PC-9 (cell line): ENCODE results near the gene UBE2C. TPM values are rescaled to one million over a fixed set of nuclear protein-coding genes. Genes with fewer than 3 reads are reported as not detected.

Experiments used
- BruUV-seq: library from RNA; stranded (reverse); fragments of 400-500 nt; replicated peaks from 2 replicates; lab custom pipeline; 2021; lab: Mats Ljungman, UMichigan
- CTCF ChIA-PET: fragments of 300-600 bp; sonication (Branson Sonifier 250); formaldehyde crosslinking; loops from one replicate; lab custom pipeline; 2022; ENCODE audit warnings: antibody characterized with exemption; lab: Charles Lee
- POLR2A ChIA-PET: fragments of 300-600 bp; sonication (Branson Sonifier 250); formaldehyde crosslinking; loops from one replicate; lab custom pipeline; 2022; ENCODE audit warnings: antibody characterized with exemption; ENCODE audit not compliant: unreplicated experiment; lab: Charles Lee
- DNase-seq, 2 experiments: peaks; one replicate each; pipeline versions ENCODE4 v3.0.0 to v3.0.0-alpha.2; 2015 to 2022; ENCODE audit warnings: mixed read lengths in 1 of 2
- H2AFZ ChIP-seq: fragments of 200-600 bp; sonication (generic); 2 replicates; pipeline ENCODE4 v1.8.1; 2017; ENCODE audit warnings: antibody characterized with exemption
- H3F3A ChIP-seq: fragments of 200-600 bp; sonication (generic); 2 replicates; pipeline ENCODE4 v1.8.1; 2017; ENCODE audit warnings: antibody characterized with exemption, mild to moderate bottlenecking, low read depth; ENCODE audit not compliant: insufficient read depth
- H3K27ac ChIP-seq: fragments of 200-600 bp; sonication (generic); 2 replicates; pipeline ENCODE4 v1.6.1; 2016; ENCODE audit warnings: mixed run types
- H3K27me3 ChIP-seq: fragments of 200-600 bp; sonication (generic); 2 replicates; pipeline ENCODE4 v1.6.1; 2016; ENCODE audit warnings: low read depth, mixed run types; ENCODE audit not compliant: insufficient read depth
- H3K36me3 ChIP-seq: fragments of 200-600 bp; sonication (generic); 2 replicates; pipeline ENCODE4 v1.6.1; 2016; ENCODE audit warnings: low read depth, mixed run types
- H3K4me1 ChIP-seq: fragments of 200-600 bp; sonication (generic); replicated peaks from 2 replicates; pipeline ENCODE4 v1.6.1; 2016; ENCODE audit warnings: mixed run types; ENCODE audit not compliant: insufficient read depth
- H3K4me2 ChIP-seq: fragments of 200-600 bp; sonication (generic); 2 replicates; pipeline ENCODE4 v1.6.1; 2017; ENCODE audit warnings: mixed run types
- H3K4me3 ChIP-seq: fragments of 200-600 bp; sonication (generic); 2 replicates; pipeline ENCODE4 v1.6.1; 2016; ENCODE audit warnings: mixed run types
- H3K79me2 ChIP-seq: fragments of 200-600 bp; sonication (generic); 2 replicates; pipeline ENCODE4 v1.6.1; 2017; ENCODE audit warnings: low read depth, mixed run types
- H3K9me2 ChIP-seq: fragments of 200-600 bp; sonication (generic); 2 replicates; pipeline ENCODE4 v1.8.1; 2017; ENCODE audit warnings: mild to moderate bottlenecking; ENCODE audit not compliant: insufficient read depth
- H3K9me3 ChIP-seq: fragments of 200-600 bp; sonication (generic); 2 replicates; pipeline ENCODE4 v1.8.1; 2016; ENCODE audit warnings: low read depth; ENCODE audit not compliant: insufficient read depth
- H4K20me1 ChIP-seq: fragments of 200-600 bp; sonication (generic); 2 replicates; pipeline ENCODE4 v1.8.1; 2017; ENCODE audit not compliant: insufficient read depth
- EZH2 ChIP-seq: fragments of 200-600 bp; sonication (generic); IDR thresholded peaks from 2 replicates; pipeline ENCODE4 v1.8.0; 2017; ENCODE audit warnings: antibody characterized with exemption, low read depth
- intact Hi-C: fragments of 100-400 bp; cut with micrococcal nuclease; formaldehyde crosslinking; loops from one replicate; pipeline ENCODE4 v1.10.0; 2022; ENCODE audit not compliant: unreplicated experiment
- total RNA-seq: library from RNA; stranded (reverse); gene quantifications from 2 replicates; pipeline ENCODE4 v1.2.3, GENCODE V29; 2021
- TF ChIP-seq, protein P1 (sequence below): fragments of 200-600 bp; sonication (generic); conservative IDR thresholded peaks from 2 replicates; pipeline ENCODE4 v1.6.1; 2017; ENCODE audit warnings: mixed run types, antibody characterized with exemption, mild to moderate bottlenecking, moderate library complexity

UBE2C gene
- total RNA-seq, 1 experiment from 2014 or later: 207 TPM

DNA sequence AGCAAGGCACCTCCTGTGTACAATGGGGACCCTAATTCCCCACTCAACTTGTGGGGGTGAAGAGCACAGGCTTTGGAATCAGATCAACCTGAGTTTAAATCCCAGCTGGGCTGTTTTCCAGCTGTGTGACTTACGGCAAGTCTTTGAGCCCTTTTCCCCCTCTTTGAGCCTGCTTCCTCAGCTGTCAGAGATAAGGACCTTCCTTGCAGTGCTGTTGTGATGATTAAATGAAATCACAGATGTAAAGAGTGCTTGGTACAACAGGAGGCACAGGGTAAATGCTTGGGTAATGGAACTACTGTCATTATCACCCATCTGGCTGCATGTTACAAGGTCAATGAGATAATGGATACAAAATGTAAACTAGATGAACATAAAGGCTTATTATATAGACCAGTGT is 24.4 kb downstream of the UBE2C start:
- no peaks in the 10 kb centered on the region for H3K9me3 ChIP-seq
- H3K36me3 ChIP-seq: no peaks in the 10 kb centered on the region
- H4K20me1 ChIP-seq: no peaks in the 10 kb centered on the region
- no peak overlapping the region for H3K4me2 ChIP-seq
- H3K4me1 ChIP-seq: peaks cover 18% of the 10 kb centered on the region
- BruUV-seq: TSS peak; percentile 2
- H3K27ac ChIP-seq: no peak overlapping the region
- H3F3A ChIP-seq: peaks cover 31% of the 10 kb centered on the region
- no peaks in the 10 kb centered on the region for H3K27me3 ChIP-seq
- intact Hi-C loops: no loop called here
- no peak overlapping the region for H3K4me3 ChIP-seq
- ChIA-PET CTCF (interaction anchor here (0.6 kb wide), 1 partner anchor 65 kb away, joined by 3 read pairs; no protein-coding TSS in a partner anchor), POLR2A (interaction anchor here (0.7 kb wide), 1 partner anchor 317 kb away, joined by 3 read pairs; no protein-coding TSS in a partner anchor)
- TF ChIP-seq EZH2: no peak
- TF ChIP-seq, protein P1, sequence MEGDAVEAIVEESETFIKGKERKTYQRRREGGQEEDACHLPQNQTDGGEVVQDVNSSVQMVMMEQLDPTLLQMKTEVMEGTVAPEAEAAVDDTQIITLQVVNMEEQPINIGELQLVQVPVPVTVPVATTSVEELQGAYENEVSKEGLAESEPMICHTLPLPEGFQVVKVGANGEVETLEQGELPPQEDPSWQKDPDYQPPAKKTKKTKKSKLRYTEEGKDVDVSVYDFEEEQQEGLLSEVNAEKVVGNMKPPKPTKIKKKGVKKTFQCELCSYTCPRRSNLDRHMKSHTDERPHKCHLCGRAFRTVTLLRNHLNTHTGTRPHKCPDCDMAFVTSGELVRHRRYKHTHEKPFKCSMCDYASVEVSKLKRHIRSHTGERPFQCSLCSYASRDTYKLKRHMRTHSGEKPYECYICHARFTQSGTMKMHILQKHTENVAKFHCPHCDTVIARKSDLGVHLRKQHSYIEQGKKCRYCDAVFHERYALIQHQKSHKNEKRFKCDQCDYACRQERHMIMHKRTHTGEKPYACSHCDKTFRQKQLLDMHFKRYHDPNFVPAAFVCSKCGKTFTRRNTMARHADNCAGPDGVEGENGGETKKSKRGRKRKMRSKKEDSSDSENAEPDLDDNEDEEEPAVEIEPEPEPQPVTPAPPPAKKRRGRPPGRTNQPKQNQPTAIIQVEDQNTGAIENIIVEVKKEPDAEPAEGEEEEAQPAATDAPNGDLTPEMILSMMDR: no peak
- H2AFZ ChIP-seq: no peak overlapping the region
- H3K79me2 ChIP-seq: no peaks in the 10 kb centered on the region
- no peaks in the 10 kb centered on the region for H3K9me2 ChIP-seq
- DNase-seq: no peak

DNA sequence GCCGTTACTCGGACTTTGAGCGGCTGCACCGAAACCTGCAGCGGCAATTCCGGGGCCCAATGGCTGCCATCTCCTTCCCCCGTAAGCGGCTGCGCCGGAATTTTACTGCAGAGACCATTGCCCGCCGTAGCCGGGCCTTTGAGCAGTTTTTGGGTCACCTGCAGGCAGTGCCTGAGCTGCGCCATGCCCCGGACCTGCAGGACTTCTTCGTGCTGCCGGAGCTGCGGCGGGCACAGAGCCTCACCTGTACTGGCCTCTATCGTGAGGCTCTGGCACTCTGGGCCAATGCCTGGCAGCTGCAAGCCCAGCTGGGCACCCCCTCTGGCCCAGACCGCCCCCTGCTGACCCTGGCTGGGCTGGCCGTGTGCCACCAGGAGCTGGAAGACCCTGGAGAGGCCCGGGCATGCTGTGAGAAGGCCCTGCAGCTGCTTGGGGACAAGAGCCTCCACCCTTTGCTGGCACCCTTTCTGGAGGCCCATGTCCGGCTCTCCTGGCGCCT is 28.3 kb downstream of the UBE2C start:
- Histone ChIP-seq H2AFZ (no peak overlapping the region), H3K4me3 (no peak overlapping the region), H3F3A (peaks cover 20% of the 10 kb centered on the region; the same call in 1 of the 2 replicates), H3K9me3 (no peaks in the 10 kb centered on the region), H3K79me2 (no peaks in the 10 kb centered on the region), H4K20me1 (no peaks in the 10 kb centered on the region), H3K36me3 (0 out of 2 replicates have a peak, but pooled peaks cover 9% of the 10 kb centered on the region), H3K27ac (no peak overlapping the region), H3K9me2 (no peaks in the 10 kb centered on the region), H3K4me2 (no peak overlapping the region), H3K27me3 (no peaks in the 10 kb centered on the region), H3K4me1 (peaks cover 3% of the 10 kb centered on the region)
- no peak for TF ChIP-seq EZH2
- TF ChIP-seq, protein P1: no peak
- BruUV-seq: no TSS peak
- no peak for DNase-seq
- intact Hi-C loops: no loop called here
- POLR2A ChIA-PET: no interaction called here
- CTCF ChIA-PET: no interaction called here

DNA sequence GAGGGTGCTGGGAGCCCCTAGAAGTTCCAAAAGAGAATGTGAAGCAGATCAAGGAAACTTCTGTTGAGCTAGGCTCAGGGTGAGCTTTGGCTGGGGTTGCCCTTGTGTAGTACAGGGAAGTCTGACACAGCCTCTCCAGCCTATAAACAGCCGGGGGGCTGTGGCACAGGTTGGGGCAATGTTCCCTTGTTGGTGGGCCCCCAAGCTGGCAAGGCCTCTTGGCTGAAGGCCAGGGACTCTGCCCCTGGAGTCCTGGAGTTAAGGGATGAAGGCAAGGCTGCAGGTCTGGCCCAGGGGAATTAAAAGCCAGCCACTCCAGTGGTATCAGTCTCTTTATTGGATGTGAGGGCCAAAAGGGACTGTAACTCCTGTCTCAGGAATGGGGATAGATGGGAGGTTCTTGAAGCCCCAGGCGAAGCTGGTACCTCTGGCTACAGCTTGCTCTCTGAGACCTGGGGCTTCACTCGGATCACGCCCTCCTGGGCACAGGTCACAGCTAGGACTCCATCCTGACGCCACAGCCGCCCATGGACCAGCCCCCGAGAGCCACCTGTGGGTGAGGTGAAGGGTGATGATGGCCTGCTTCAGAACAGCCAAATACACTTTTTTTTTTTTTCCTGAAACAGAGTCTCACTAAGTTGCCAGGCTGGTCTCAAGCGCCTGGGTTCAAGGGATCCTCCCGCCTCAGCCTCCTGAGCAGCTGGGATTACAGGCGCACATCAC is 29.1 kb downstream of the UBE2C start:
- TF ChIP-seq, protein P1: no peak
- TF ChIP-seq EZH2: no peak
- H3K36me3 ChIP-seq: 0 out of 2 replicates have a peak, but pooled peaks cover 9% of the 10 kb centered on the region
- H3K27ac ChIP-seq: no peak overlapping the region
- ChIA-PET CTCF (no interaction called here), POLR2A (no interaction called here)
- intact Hi-C loops: no loop called here
- H2AFZ ChIP-seq: no peak overlapping the region
- BruUV-seq: no TSS peak
- DNase-seq: no peak
- H3K4me2 ChIP-seq: no peak overlapping the region
- H3K4me1 ChIP-seq: no peaks in the 10 kb centered on the region
- H4K20me1 ChIP-seq: no peaks in the 10 kb centered on the region
- no peaks in the 10 kb centered on the region for H3K27me3 ChIP-seq
- H3K79me2 ChIP-seq: no peaks in the 10 kb centered on the region
- no peak overlapping the region for H3K4me3 ChIP-seq
- no peaks in the 10 kb centered on the region for H3K9me3 ChIP-seq
- no peaks in the 10 kb centered on the region for H3K9me2 ChIP-seq
- H3F3A ChIP-seq: peaks cover 16% of the 10 kb centered on the region; the same call in 1 of the 2 replicates
